Endothelial cell of umbilical vein (primary cell): ENCODE measurements around the gene NAA38.

Source experiments
- MYC ChIP-seq: IDR thresholded peaks from one replicate; pipeline ENCODE4 v1.6.1; 2011; ENCODE audit warnings: mild to moderate bottlenecking, low read depth, low read length
- POLR2A ChIP-seq: IDR thresholded peaks from 2 replicates; pipeline ENCODE4 v1.6.1; 2012; ENCODE audit warnings: low read depth, mild to moderate bottlenecking, control low read depth, low read length
- POLR2AphosphoS5 ChIP-seq: IDR thresholded peaks from 2 replicates; pipeline ENCODE4 v1.6.1; 2012; ENCODE audit warnings: low read depth, mild to moderate bottlenecking, control low read depth, low read length, moderate library complexity; ENCODE audit not compliant: insufficient read depth
- TF ChIP-seq, protein P1 (sequence below), 2 donors: IDR thresholded peaks; 1 replicate in 1 of 2; 2 replicates in 1 of 2; pipeline ENCODE4 v1.5.1; 2011; ENCODE audit warnings: low read length in 2 of 2, mild to moderate bottlenecking in 2 of 2, moderate library complexity in 2 of 2, control low read depth in 1 of 2, inconsistent platforms in 1 of 2, low read depth in 1 of 2; ENCODE audit not compliant: insufficient read depth in 1 of 2; ENCODE audit errors: extremely low read depth in 1 of 2

DNA sequence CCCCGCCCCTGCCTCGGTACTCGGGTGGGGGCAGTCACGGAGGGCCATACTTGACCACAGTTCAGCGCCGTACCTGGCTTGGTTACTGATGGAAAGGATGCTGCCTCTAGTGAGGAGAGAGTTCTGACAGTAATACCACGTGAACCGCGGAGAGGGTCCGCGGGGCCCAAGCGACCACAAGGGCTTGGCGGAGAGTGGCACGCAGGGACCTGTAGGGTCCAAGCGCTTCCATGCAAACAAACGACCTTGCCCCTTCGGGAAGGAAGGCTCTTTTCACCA lies 14.2 kb downstream of the NAA38 start:
- TF ChIP-seq, protein P1, sequence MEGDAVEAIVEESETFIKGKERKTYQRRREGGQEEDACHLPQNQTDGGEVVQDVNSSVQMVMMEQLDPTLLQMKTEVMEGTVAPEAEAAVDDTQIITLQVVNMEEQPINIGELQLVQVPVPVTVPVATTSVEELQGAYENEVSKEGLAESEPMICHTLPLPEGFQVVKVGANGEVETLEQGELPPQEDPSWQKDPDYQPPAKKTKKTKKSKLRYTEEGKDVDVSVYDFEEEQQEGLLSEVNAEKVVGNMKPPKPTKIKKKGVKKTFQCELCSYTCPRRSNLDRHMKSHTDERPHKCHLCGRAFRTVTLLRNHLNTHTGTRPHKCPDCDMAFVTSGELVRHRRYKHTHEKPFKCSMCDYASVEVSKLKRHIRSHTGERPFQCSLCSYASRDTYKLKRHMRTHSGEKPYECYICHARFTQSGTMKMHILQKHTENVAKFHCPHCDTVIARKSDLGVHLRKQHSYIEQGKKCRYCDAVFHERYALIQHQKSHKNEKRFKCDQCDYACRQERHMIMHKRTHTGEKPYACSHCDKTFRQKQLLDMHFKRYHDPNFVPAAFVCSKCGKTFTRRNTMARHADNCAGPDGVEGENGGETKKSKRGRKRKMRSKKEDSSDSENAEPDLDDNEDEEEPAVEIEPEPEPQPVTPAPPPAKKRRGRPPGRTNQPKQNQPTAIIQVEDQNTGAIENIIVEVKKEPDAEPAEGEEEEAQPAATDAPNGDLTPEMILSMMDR (IDR thresholded peaks at IDR 0.05; ENCODE audit: extremely low read depth in 1 of 2, insufficient read depth in 1 of 2, low read depth in 1 of 2, low read length in 2 of 2) = no peak
- TF ChIP-seq MYC (no peak), POLR2AphosphoS5 (peak; percentile 0), POLR2A (no peak)
